Measurements from ENCODE around the gene PABPN1L.

The PABPN1L gene

DNA sequence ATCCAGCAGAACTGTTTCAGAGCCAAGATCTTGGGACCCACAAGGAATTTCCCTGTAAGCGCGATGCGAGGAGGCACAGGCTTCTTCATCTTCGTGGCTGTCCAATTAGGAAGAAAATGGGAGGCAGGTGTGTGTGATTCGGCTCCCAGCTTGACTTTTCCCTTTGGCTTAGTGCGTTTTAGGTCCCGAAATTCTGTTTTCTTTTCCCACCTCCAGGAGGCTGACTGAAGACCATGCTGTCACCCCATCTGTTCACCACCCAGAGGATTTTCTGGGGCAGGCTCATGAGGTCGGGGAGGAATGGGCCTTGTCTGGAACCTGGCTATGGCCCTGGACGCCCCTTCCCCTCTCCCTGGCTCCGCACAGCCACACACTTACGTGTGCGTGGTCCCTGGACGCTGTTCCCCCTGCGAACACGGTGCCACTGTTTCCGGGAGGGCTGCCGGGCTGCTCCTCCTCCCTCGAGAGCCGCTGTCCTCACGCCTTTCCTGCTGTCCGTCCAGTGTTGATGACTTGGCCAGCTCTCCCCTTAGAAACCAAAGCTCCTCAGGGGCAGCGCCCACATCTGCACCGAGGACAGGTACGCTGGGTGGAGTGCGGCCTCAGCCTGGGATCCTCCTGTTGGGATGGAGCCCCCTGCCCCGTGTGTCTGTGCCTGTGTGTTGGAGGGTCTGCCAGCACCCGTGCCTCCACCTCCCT is 2.7 kb upstream of the PABPN1L start:
- DNase-seq (ENCODE audit: low read depth, low spot score) = no peak
- ChIA-PET CTCF (interaction anchor here (2.1 kb wide), 1 partner anchor 11 kb away, joined by 8 read pairs; no protein-coding TSS in a partner anchor), POLR2A (no interaction called here)
- TF ChIP-seq, protein P1, sequence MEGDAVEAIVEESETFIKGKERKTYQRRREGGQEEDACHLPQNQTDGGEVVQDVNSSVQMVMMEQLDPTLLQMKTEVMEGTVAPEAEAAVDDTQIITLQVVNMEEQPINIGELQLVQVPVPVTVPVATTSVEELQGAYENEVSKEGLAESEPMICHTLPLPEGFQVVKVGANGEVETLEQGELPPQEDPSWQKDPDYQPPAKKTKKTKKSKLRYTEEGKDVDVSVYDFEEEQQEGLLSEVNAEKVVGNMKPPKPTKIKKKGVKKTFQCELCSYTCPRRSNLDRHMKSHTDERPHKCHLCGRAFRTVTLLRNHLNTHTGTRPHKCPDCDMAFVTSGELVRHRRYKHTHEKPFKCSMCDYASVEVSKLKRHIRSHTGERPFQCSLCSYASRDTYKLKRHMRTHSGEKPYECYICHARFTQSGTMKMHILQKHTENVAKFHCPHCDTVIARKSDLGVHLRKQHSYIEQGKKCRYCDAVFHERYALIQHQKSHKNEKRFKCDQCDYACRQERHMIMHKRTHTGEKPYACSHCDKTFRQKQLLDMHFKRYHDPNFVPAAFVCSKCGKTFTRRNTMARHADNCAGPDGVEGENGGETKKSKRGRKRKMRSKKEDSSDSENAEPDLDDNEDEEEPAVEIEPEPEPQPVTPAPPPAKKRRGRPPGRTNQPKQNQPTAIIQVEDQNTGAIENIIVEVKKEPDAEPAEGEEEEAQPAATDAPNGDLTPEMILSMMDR (IDR thresholded peaks at IDR 0.05; ENCODE audit: insufficient read depth, low read length, missing control alignments) = no peak
- no peak overlapping the region for H3K4me3 ChIP-seq (ENCODE audit: low read depth, low read length)

- DNase-seq (ENCODE audit: low read depth, low spot score) = no peak
- TF ChIP-seq, protein P1 (IDR thresholded peaks at IDR 0.05; ENCODE audit: insufficient read depth, low read length, missing control alignments) = no peak
- POLR2A ChIA-PET = no interaction called here
- H3K4me3 ChIP-seq (ENCODE audit: low read depth, low read length) = no peak overlapping the region
- CTCF ChIA-PET = interaction anchor here (2.1 kb wide), 1 partner anchor 10 kb away, joined by 8 read pairs; no protein-coding TSS in a partner anchor
Observed at GRCh38 chr16:88867581-88868246, 1.3 kb upstream of the PABPN1L start.

DNA sequence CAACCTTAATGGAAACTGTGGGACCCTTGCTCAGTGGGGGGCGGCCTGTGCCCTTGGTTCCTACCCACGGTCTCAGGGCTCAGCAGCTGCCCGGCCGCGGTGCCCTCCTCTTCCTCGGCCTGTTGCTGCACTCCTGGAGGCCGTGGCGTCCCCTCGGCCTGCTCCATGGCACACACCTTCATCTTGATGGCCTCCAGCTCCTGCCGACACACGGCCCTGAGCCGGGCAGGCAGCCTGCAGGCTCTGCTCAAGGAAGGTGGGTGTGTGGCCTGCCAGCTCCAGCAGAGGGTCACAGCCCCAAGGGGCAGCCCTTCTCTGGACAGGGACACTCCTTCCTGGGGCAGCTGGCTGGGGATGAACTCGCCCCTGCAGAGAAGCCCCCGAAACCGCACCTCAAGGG is 718 bp downstream of the PABPN1L start:
- H3K4me3 ChIP-seq (ENCODE audit: low read depth, low read length) = no peak overlapping the region
- no peak for DNase-seq (ENCODE audit: low read depth, low spot score)
- TF ChIP-seq, protein P1 (IDR thresholded peaks at IDR 0.05; ENCODE audit: insufficient read depth, low read length, missing control alignments) = no peak
- CTCF ChIA-PET = interaction anchor here (1.2 to 1.5 kb wide), 2 partner anchors 8 to 351 kb away, joined by 4 read pairs; no protein-coding TSS in a partner anchor
- POLR2A ChIA-PET = no interaction called here

DNA sequence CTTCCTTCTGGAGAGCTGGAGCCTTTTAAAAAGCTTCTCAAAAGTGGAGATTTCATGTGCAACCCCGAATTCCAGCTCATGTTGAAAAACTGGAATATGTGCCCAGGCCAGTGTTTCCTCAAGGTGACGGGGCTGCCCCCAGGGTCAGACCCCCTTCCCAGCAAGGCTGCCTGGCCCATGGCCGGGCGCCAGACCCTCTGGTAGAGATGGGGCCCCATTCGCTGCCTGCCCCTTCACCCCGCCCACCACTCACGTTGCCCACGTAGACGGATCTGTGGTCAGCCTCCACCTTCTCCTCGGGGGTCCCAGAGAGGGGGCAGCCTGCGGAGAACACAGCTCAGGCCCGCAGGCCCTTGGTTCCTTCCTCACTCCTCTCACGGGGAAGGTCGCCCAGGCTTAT is 1.1 kb downstream of the PABPN1L start:
- no peak for DNase-seq (ENCODE audit: low read depth, low spot score)
- H3K4me3 ChIP-seq (ENCODE audit: low read depth, low read length) = no peak overlapping the region
- ChIA-PET CTCF (interaction anchor here (1.2 kb wide), 1 partner anchor 351 kb away, joined by 4 read pairs; no protein-coding TSS in a partner anchor), POLR2A (no interaction called here)
- TF ChIP-seq, protein P1 (IDR thresholded peaks at IDR 0.05; ENCODE audit: insufficient read depth, low read length, missing control alignments) = no peak

GRCh38 chr16:88864521-88864920 is 1.9 kb downstream of the PABPN1L start:
- POLR2A ChIA-PET = no interaction called here
- no peak overlapping the region for H3K4me3 ChIP-seq (ENCODE audit: low read depth, low read length)
- CTCF ChIA-PET = interaction anchor here (0.7 to 1.2 kb wide), 4 partner anchors 23 to 352 kb away, joined by 3 to 4 read pairs (median 3); no protein-coding TSS in a partner anchor
- TF ChIP-seq, protein P1 (IDR thresholded peaks at IDR 0.05; ENCODE audit: insufficient read depth, low read length, missing control alignments) = no peak
- no peak for DNase-seq (ENCODE audit: low read depth, low spot score)

GRCh38 chr16:88864099-88864498 is 2.4 kb downstream of the PABPN1L start:
- ChIA-PET POLR2A (no interaction called here), CTCF (interaction anchor here (0.7 to 1.1 kb wide), 3 partner anchors 23 to 303 kb away, joined by 3 read pairs; no protein-coding TSS in a partner anchor)
- H3K4me3 ChIP-seq (ENCODE audit: low read depth, low read length) = no peak overlapping the region
- no peak for DNase-seq (ENCODE audit: low read depth, low spot score)
- TF ChIP-seq, protein P1 (IDR thresholded peaks at IDR 0.05; ENCODE audit: insufficient read depth, low read length, missing control alignments) = no peak

Measured in AG04449 (cell line).